ENCODE data around the gene ZNHIT1.
A peak's percentile ranks its signal among the peaks of the same experiment; 100 is the strongest.
"Not testable (repeated sequence)": the region's sequence is repeated elsewhere in the genome, so short reads cannot be mapped to it uniquely, and the experiment has no call there.

Gene ZNHIT1

DNA sequence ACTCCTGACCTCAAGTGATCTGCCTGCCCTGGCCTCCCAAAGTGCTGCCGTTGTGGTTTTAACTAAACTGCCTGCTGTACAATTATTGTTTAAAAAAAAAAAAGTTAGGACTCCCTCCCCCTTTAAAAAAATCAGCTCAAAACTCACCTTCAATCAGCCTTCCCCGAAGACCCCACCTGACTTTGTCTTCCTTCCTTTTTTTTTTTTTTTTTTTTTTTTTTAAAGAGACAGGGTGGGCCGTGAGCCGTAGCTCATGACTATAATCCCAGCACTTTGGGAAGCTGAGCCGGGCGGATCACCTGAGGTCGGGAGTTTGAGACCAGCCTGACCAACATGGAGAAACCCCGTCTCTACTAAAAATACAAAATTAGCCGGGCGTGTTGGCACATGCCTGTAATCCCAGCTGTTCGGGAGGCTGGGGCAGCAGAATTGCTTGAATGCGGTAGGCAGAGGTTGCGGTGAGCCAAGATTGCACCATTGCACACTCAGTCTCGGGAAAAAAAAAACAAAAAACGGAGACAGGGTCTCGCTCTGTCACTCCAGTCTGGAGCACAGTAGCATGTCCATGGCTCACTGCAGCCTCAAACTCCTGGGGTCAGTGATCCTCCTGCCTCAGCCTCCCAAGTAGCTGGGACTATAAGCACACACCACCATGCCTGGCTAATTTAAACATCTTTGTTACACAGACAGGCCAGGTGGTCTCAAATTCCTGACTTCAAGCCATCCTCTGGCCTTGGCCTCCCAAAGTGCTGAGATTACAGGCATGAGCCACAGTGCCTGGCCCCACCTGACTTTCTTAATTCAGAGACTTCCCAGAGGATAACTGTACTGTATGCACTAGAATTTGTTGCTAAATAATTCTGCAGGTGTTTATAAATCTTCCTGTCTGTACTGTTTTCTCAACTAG, 23.7 kb downstream of the ZNHIT1 start:
- no peak for DNase-seq (ENCODE audit: low spot score)

DNA sequence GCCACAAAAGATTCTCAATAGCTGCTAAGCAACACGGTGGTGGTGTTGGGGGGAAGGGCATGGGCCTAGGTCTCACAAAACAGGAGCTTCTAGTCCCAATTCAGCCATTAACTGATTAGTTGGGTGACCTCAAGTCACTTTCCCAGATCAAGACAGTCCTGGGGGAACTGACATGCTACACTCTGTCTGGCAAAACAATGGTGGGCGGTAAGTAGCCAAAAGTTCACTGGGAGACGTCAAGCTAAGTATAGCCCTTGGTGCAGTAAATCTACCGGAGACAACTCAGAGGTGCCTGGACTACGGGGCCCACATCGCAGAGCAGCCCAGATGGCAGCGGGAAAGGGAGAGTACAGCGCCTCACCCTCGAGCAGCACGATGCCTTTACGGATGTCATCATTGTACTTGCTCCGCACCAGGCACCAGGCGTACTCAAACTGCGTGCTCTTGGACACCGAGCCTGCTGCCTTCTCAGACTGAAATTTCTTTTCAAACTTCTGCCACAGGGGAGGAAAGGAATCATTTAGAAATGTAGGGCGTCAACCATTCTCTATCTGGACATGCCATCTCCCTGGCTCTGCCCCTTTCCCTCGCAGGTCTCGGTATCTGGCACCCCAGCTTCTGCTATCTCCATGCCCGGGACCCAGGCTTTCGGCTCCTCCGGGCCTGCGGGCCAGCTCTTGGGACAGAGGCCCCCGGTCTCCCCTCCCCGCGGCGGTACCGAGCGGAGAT, 25.8 kb downstream of the ZNHIT1 start:
- DNase-seq (ENCODE audit: low spot score): no peak

DNA sequence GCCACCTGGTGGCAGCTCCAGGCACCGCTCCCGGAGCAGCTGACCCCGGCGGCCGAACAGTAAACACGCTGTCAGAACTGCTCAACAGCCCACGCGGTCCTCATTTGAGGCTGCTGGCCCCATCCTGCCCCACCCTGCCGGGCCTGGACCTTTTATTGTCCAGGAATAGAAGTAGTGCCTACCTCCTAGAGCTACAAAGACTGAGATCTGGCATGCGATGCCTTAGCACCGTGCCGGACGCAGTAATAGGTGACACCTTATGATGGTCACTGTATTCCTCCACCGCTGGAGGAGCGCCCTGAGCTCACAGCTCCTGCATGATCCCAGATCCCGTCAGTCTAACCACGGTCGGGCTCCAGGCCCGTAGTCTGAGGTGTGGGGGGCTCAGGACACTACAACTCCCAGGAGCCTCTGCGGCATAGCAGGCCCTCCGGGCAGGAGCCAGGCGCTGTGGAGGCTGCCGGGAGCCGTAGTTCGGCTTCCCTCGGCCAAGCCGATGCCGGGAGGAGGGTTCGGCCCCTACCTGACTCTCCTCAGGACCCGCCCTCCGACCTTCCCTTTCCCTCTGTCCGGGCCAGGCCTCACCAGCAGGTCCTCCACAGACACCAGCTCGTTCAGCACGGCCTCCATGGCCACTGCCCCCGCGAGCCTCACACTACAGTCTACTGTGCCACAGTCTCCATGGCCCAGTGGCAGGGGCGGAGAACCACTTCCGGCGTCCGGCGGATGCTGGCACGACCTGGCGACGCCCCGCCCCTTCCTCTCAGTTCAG, 26.6 kb downstream of the ZNHIT1 start, which contains the start of gene FIS1:
Gene FIS1, minus strand, starts transcription at position 707 of the 772 bp plus-strand sequence. Its CDS starts 77 bp downstream, at position 630.
- DNase-seq (ENCODE audit: low spot score): peak; percentile 95

DNA sequence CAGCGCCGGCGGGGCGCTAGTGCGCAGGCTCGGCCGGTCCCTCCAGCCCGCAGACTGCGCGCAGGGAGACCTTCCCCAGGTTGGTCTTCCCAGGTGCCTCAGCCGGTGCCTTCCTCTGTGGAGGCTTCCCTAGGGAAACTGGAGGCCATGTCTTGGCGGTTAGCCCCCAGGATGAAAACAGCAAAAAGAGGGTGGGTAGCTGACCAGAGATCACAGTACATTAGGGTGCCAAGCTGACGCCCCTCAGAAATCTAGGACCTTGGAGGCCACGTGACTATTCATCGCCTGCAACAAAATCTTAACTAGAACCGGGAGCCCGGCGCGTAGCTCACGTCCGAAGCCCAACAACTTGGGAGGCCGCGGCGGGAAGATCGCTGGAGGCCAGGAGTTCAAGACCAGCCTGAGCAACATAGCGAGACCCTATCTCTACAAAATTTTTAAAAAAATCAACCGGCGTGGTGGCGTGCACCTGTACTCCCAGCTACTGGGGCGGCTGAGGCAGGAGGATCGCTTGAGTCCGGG, 27.2 kb downstream of the ZNHIT1 start:
- no peak for DNase-seq (ENCODE audit: low spot score)

DNA sequence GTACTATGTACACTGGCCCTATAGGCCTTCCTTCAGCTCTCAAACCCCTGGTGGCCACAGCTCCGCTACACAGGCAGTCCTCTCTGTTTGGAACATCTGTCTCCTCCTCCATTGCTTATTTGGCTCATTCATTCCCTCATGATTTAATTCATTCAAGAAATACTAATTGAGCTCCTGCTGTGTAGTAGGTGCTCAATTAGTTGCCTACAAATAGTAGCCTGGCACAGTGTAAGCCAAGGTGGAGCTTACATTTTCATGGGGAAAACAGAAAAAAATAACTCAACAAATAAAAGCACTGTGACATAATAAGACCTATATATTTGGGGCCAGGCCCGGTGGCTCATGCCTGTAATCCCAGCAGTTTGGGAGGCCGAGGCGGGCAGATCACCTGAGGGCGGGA, 30.3 kb downstream of the ZNHIT1 start:
- no peak for DNase-seq (ENCODE audit: low spot score)

DNA sequence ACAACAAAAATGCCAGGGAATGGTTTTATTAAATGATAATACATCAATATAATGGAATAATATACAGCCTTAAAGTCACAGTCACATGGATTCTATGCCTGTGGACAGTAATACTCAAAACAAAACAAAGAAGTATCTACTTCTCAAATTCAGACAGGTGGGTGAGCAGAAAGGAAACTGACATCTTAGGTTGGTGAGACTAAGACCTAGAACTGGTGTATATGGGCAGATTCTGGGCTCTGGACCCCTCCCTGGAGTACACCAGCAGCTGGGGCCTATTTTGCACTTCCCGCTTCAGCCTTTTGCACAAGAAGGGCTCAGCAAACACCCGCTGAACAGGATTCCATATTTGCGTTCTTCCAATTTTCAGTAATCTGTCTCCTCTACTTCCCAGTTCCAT, 32.4 kb downstream of the ZNHIT1 start:
- no peak for DNase-seq (ENCODE audit: low spot score)

DNA sequence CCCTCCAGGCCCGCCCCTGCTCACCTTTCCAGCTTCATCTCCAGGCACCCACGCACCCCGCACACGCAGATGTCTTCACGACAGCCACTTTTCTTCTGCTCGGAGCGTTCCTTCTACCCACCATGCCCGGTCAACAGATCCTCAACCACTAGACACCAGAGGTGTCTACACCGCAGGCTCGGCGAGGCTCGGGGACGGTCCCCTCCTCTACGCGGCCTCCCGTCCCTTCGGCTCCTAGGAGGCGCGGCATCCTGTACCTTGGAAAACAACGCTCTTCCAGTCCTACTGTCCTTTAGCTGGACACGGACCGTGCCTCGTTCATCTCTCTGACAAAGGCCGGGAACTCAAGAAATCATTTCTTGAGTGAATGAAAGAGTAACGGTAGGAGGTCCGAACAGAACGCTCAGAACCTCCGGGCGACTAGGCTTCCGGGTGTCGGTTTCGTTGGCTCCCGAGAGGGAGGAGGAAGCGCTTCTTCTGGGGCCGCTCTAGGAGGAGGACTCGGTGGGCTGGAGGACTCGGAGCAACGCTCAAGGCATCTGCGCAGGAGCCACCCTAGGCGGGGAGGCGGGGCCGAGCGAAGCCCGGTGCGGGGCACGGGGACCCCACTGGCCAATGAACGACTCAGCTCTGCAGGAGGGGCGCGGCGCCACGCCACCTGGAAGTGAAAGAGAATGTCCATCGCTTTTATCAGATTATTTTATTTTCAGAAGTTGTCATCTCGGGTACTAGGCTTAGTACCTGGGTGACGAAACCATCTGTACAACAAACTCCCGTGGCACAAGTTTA, 34.1 kb downstream of the ZNHIT1 start:
- peak; percentile 96 for DNase-seq (ENCODE audit: low spot score)

DNA sequence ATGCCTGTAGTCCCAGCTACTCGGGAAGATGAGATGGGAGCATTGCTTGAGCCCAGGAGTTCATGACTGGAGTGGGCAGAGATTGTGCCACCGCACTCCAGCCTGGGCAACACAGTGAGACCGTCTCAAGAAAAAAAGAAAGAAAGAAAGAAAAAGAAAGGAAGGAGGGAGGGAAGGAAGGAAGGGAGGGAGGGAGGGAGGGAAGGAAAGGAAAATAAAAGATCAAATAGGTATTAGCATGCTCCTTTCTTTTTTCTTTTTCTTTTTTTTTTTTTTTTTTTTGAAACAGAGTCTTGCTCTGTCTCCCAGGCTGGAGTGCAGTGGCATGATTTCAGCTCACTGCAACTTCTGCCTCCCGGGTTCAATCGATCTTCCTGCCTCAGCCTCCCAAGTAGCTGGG, 35.2 kb downstream of the ZNHIT1 start:
- not testable (repeated sequence) for DNase-seq (ENCODE audit: low spot score)

DNA sequence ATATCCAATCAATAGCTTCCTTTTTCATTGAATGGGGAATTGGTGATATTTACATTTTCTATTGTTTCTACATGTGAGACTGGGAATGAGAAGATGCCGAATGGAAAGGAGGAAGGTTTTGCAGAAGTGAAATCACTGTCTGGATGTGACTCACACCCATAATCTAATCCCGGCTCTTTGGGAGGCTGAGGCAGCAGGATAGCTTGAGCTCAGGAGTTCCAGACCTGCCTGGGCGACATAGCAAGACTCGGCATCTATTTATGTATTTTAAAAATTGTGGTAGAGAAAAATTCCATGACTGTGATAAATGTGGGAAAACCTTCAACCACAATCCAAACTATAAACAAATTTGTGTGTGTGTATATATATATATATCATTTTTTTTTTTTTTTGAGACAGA, 37.8 kb downstream of the ZNHIT1 start:
- DNase-seq (ENCODE audit: low spot score): no peak

DNA sequence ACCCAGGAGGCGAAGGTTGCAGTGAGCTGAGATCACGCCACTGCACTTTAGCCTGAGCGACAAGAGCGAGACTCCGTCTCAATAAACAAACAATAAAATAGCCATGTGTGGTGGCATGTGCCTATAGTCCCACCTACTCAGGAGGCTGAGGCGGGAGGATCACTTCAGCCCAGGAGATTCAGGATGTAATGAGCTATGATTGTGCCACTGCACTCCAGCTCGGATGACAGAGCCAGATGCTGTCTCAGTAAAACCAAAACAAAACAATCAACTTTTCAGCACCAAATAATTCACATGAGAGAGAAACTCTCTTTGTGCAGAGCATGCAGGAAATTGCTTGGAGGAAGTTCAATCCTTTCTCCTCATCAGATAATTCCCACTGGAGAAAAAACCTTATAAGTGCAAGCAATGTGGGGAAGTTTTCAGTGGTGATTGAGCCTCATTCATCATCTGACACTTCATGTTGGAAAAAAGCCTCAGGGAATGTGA, 40.3 kb downstream of the ZNHIT1 start:
- no peak for DNase-seq (ENCODE audit: low spot score)

DNA sequence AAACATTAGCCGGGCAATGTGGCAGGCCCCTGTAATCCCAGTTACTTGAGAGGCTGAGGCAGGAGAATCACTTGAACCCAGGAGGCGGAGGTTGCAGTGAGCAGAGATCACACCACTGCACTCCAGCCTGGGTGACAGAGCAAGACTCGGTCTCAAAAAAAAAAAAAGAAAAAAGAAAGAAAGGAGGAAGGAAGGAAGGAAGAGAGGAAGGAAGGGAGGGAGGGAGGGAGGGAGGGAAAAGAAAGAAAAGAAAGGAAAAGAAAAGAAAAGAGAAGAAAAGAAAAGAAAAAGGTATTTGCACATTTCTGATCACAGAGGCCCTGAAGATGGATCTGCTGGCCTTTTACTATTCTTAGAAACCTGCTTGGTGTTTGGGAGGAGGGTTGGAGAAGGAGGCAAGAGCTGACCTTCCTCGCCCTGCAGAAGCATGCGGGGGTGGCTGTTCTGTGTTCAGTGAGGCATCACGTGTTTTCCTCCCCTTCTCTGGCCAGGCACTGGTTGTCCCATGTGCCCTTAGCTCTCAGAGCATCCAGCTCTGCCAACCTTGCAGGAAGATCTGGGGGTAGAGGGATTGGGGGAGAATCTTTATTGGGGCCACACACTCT, 46.2 kb downstream of the ZNHIT1 start:
- DNase-seq (ENCODE audit: low spot score): not testable (repeated sequence)

DNA sequence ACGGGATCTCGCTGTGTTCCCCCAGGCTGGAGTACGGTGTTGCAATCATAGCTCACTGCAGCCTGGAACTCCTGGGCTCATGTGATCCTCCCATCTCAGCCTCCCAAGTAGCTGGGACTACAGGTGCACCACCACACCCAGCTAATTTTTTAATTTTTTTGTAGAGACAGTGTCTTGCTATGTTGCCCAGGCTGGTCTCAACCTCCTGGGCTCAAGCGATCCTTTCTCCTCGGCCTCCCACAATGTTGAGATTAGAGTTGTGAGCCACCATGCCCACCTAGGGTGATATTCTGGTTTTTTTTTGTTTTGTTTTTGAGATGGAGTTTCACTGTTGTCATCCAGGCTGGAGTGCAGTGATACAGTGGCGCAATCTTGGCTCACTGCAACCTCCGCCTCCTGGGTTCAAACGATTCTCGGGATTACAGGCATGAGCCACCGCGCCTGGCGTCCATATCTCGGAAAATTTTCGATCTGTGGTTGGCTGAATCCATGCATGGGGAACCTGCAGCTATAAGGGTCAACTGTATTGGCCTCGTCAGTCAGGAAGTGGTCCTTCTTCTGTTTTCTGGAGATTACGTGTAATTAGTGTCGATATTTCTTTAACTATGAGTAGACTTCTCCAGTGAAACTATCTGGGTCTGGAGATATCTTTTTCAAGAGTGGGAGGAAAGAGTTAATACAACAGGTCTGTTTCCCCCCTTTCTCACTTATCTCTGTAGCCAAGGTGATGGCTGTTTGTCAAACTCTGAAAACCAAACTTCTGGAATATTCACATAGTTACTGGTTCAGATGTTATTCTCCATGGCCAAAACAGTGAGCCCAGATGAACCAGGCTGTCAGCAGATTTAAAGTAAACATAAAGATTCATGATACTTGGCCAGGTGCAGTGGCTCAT, 47.9 kb downstream of the ZNHIT1 start:
- no peak for DNase-seq (ENCODE audit: low spot score)

DNA sequence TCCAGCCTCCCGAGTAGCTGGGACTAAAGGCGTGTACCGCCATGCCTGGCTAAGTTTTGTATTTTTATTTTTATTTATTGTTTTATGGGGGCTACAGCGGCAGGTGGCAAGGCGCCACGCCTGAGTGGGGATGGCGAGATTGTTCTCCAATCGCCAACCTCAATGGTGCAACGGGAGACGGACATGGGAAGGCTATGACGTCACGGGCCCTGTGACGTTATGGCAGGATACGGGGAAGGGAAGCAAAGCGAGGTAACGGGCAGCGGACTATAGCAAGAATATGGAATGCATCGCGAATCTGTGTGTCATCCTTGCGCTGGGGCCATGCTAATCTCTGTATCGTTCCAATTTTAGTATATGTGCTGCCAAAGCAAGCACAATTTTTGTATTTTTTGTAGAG, 51.7 kb downstream of the ZNHIT1 start:
- no peak for DNase-seq (ENCODE audit: low spot score)

DNA sequence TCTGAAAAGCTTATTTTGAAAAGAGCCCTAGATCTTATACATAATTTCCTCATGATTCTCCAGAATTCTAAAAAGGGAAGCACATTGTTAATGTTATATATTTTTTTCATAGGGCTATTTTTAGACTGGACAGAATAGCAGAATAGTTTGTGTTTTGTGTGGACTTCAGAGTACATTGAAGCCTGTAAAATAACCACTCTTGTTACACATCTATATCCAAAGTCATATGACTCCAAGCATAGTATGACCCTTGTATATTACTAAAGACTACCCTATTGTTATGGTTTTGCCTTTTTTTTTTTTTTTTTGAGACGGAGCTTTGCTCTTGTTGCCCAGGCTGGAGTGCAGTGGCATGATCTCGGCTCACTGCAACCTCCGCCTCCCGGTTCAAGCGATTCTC, 53.1 kb downstream of the ZNHIT1 start:
- peak; percentile 70 for DNase-seq (ENCODE audit: low spot score)

DNA sequence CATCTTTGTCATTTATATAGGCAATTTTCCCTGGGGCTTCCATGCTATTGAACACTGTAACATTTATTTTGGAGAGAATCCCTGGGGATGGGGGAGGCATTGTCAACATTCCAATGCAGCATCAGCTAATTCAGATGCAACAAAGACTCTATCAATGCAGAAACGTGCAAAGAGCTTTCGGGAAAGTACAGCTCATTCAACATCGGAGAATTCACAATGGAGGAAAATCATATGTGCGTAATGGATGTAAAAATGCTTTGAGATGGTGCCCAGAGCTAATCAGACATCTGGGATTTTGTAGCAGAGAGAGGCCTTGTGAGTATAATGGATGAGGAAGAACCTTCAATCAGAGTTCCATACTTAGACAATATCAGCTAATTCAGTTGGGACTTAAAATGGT, 55.2 kb downstream of the ZNHIT1 start:
- DNase-seq (ENCODE audit: low spot score): no peak

Data from globus pallidus (tissue), 1 donor.